Fibroblast of the conjunctiva (primary cell): ENCODE results near the gene CYP4V2.

Source experiments
- DNase-seq: peaks from one replicate; pipeline ENCODE4 v3.0.0-alpha.2; 2010; ENCODE audit warnings: low read depth

Gene CYP4V2

DNA sequence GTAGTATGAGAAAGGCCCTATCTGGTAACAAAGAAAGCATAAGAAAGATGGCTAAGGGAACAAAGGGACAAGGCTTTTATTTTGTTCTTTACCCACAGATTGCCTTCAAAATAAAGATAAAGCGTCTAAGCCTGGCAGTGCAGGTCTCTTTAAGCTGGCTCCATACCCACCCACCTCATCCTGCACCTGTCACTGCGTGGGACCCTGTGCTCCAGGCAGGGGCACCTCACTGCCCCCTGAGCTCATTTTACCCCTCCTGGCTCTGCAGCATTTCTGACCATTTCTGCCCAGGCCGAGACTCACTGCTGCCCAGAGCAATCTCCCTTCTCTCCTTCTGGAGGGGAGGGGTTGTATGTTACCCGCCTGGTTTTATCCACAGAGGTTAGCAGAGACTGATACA, 1.7 kb upstream of the CYP4V2 start:
- no peak for DNase-seq

DNA sequence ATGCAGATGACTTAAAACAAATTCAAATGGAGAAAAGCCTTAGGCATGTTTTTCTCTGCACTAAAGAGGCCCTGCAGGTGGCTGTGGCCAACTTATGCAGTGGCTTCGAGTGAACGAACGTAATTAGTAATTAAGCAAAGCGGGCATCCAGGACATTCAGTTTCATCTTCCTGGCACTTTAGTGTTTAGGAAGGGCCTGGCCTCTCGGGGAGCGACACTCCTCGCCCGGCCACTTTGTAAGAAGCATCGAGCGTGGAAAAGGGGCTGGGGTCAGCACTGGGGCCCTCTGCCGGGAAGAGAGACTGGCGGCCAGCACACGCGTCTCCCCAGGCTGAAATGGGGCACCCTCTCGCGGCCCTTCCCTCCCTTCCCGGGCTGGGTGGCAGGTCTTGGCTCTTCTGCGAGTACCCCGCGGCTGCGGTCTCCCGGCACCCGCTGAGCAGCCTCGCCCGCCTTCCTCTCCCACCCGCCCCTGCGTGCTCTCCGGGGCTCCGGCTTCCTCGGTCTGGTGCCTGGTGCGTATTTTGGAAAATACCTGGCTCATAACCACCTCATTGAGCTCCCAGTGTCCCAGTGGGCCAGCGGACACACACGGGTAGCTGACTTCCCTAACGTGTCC, 677 bp upstream of the CYP4V2 start:
- DNase-seq, result no peak

- DNase-seq, result no peak
Measured at GRCh38 chr4:186192066-186192612, 772 bp downstream of the CYP4V2 start.

- no peak for DNase-seq
Measured at GRCh38 chr4:186193851-186194250, 2.5 kb downstream of the CYP4V2 start.

DNA sequence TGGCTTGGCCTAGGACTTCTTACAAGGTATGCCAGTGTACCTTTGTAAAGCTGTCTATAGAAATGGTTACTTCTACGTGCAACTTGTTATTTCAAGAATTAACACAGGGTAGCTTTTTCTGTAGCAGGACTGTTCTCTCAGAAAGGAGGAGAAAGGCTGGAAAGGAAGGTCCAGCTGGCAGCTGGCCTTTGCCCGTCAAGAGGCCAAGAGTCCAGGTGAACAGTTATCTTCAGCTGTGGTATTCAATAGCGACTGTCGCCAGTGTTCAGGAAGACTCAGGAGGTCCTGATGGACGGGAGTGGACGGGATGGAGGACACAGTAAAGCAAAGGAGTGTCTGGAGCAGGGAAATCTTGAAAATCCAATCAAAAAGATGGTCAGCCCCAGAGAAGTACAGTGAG, 4.7 kb downstream of the CYP4V2 start:
- DNase-seq, result no peak

DNA sequence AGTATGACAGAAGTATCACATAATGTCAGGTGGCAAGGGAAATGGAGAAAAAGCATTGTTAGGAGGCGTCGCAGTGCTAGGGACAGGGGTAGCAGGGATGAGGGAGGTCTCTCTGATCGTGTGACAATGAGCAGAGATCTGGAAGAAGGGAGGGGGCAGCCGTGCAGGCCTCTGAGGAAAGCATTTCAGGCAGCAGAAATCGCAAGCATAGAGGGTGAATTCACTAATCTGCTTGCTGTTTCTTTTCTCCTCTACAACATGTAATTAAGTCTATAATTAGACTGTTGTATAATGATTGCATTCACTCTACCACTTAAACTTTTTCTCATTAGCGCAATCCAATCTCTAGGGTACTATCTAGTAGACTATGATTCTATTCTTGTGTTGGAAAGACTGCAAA, 9.1 kb downstream of the CYP4V2 start:
- no peak for DNase-seq

DNA sequence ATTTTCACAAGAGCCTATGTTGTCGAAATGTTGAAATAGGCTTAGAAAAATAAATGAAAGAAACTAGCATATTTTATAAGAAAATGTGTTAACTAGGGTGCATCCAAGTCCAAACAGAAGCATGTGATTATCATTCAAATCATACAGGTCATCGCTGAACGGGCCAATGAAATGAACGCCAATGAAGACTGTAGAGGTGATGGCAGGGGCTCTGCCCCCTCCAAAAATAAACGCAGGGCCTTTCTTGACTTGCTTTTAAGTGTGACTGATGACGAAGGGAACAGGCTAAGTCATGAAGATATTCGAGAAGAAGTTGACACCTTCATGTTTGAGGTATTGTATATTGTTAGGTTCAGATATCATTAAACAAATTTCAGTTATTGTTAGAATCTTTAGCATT, 9.6 kb downstream of the CYP4V2 start:
- no peak for DNase-seq

DNA sequence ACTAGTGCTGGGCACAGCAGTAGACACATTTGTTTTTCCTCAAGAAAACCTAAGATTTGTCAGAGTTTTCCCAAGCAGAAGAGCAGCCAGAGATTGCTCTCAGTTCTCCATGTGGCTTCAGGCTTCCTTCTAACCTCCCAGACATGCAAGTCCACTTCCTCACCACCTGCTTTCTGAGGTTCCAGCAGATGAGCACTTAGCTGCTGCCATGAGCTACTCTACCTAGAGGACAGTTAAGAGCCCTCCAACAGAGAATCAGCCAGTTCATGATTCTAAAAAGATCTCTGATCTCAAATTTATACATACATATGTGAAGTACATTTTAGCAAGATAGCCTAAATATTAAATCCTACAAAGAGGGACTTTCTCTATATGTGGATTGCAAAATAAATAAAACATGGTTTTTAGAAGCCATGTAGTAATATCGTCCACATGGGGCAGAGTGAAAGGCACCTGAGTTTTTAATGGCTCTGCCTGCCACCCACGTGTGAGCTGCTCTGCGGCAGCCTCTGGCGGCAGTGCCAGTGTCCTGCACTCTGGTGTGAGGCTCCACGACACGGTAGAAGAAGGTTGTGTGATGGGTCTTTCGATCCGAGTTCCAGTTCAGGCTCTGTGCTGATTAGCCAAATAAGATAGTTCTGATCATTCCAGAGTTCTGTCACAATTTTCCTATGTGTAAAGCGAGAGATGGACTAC, 10.3 kb downstream of the CYP4V2 start:
- DNase-seq, result no peak

DNA sequence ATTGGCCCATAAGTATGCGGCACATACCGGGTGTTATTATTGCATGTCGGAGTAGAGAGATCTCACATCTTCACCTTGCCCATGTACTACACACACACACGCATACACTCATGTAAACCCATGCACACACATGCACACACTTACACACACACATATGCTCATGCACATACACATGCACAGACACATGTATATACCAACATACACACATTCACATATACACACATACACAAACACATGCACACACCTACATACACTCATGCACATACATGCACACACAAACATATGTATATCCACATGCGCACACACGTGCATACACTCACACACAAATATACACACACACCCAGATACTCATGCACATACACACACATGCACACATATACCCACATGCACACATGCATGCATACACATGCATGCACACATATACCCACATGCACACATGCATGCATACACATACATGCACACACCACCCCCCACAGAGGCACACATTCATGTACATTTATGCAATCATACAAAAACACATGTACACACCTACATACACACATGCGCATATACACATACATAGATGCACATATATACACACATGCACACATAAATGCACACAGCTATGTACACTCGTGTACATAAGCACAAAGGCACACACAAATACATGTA, 11.2 kb downstream of the CYP4V2 start:
- no peak for DNase-seq

GRCh38 chr4:186203406-186203805, 12.0 kb downstream of the CYP4V2 start:
- DNase-seq, result no peak

DNA sequence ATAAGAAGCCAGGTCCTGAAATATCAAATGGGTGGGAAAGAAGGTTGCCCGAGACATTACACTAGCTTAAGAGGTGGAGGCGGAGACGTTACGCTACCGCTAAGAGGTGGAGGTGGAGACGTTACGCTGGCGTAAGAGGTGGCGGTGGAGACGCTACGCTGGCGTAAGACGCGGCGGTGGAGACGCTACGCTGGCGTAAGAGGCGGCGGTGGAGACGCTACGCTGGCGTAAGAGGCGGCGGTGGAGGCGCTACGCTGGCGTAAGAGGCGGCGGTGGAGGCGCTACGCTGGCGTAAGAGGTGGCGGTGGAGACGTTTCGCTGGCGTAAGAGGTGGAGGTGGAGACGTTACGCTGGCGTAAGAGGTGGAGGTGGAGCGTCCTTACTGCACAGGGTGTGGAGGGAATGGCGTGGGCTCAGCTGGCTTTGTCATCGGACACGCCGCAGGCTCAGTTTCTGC, 12.8 kb downstream of the CYP4V2 start:
- no peak for DNase-seq

GRCh38 chr4:186204686-186205085, 13.3 kb downstream of the CYP4V2 start:
- no peak for DNase-seq

GRCh38 chr4:186205156-186205555, 13.8 kb downstream of the CYP4V2 start:
- no peak for DNase-seq

- peak; percentile 23 for DNase-seq
Measured at GRCh38 chr4:186216465-186217024, 25.2 kb downstream of the CYP4V2 start.

- DNase-seq, result no peak
Measured at GRCh38 chr4:186217733-186218293, 26.4 kb downstream of the CYP4V2 start.

DNA sequence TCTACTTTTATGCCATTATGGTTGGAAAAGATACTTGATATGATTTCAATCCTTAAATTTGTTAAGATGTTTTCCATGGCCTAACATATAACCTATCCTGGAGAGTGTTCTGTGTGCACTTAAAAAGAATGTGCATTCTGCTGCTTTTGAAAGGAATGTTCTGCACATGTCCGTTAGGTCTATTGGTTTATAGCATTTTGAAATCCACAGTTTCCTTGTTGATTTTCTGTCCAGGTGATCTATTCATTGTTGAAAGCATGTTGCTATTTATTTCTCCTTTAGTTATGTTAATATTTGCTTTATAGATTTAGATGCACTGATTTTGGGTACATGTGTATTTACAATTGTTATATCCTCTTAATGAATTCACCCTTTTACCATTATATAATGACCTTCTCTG, 30.3 kb downstream of the CYP4V2 start:
- DNase-seq, result no peak

DNA sequence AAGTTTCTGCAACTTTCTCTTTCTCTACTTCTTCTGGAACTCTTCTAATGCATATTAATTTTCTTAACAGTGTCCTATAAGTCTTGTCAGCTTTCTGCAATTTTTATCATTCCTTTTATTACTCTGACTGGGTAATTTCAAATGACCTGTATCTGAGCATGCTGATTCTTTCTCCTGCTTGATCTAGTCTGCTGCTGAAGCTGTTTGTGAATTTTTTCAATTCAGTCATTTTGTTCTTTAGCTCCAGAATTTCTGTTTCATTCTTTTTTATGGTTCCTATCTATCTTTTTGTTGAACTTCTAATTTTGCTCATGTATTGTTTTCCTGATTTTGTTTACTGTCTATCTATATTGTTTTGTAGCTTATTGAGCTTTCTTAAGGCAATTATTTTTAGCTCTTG, 34.5 kb downstream of the CYP4V2 start:
- no peak for DNase-seq

DNA sequence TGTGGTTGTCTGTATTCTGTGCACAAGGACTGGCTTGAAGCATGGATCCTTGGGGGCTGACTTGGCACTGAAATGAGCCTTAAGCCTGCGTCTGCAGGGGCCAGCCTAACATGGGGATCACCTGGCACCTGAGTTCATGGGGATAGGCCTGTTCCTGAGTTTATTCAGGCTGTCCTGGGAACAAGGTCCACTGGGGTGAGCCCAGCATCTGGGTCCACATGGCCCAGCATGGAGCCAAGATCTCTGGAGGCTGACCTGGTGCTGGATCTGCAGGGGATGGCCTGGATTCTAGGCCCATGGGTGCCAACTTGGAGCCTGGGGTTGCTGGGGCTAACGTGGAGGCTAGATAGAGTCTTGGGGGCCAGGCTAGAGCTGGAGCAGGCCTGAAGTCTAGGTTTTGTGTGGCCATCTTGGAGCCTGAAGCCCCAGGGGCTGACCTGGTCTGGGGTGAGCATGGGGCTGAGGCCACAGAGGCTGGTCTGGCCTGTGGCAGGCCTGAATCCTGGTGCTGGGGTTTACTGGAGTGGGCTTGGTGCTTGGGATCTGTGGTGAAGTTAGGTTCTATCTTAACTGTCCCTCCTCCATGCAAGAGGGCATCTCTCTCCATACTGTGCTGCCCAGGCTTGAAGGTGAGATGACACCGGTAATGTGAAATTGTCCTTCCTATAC, 35.3 kb downstream of the CYP4V2 start:
- DNase-seq, result no peak

DNA sequence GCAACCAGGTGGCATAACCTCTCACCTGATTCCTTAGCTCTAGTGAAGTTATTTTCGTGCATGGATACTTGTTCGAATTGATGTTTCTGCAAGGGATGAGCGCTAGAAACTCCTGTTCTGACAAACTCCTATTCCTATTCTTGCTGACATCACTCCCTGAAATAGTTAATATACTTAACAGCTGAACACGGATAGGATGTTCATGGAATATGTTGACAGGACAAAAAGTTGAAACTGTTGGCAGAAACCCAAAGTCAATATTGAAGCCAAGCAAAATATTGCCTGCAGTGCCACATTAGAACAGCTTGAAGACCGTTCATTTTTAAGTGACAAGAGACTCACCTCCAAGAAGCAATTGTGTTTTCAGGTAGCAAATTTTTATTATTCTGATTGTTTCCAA, 35.9 kb downstream of the CYP4V2 start, which contains the start of gene KLKB1:
Gene KLKB1 (plus strand): TSS at position 287 of the 400 bp plus-strand sequence. CDS start 689 bp downstream, outside the sequence.
- no peak for DNase-seq

GRCh38 chr4:186227744-186228513, 36.6 kb downstream of the CYP4V2 start:
- DNase-seq, result no peak

GRCh38 chr4:186228514-186228894, 37.1 kb downstream of the CYP4V2 start:
- no peak for DNase-seq
